IPS DF 4.7 (cell line): Measurements from ENCODE around the gene CENATAC.
A peak's percentile ranks its signal among the peaks of the same experiment; 100 is the strongest.
"Not testable (repeated sequence)": the region's sequence is repeated elsewhere in the genome, so short reads cannot be mapped to it uniquely, and the experiment has no call there.

ENCODE experiments used
- DNase-seq: peaks from one replicate; pipeline ENCODE4 v3.0.0-alpha.2; 2013; ENCODE audit warnings: low spot score; ENCODE audit errors: extremely low read depth

Gene CENATAC

GRCh38 chr11:118991486-118992038 lies 6.4 kb upstream of the CENATAC start:
- not testable (repeated sequence) for DNase-seq

DNA sequence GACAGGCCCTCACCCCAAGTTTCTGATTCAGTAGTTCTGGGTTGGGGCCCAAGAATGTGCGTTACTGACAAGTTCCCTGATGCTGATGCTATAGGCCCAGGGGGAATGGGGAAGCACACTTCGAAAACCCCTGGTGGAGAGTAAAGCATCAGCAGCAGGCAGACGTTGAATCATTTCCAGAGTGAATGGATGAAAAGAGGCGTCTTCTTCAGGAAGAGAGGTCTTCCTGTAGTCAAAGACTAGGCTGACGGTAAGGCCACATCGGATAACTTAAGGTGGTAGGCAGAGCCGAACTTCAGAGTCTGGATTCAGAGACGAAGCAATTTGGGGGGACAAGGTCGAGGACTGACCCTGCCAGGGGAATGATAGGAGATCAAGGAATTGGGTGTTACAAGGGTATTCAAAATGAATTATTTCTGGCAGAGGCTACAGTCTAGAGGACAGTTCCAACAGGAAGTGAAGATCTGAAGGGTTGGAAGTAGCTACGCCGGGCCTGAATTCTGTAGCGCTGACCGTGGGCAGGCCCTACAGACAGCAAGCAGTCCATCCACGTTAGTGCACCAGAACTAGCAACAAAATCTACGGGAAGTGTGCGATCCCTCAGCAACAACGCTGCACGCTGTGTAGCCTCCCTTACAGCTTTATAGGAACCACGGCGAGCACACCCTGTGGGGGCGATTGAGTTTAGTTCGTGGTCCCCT lies 862 bp upstream of the CENATAC start:
- no peak for DNase-seq

DNA sequence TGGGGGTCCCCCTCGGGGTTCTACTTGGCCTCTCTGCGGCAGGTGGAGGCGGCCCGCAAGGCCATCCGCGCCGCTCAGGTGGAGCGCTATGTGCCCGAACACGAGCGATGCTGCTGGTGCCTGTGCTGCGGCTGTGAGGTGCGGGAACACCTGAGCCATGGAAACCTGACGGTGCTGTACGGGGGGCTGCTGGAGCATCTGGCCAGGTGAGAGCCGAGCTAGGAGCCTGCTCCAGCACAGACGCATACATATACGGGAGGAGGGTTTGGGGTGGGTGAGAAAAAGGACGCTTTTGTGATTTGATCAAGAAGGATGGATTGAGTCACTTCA lies 415 bp downstream of the CENATAC start:
- DNase-seq, result no peak

GRCh38 chr11:118998822-118999221 lies 884 bp downstream of the CENATAC start:
- no peak for DNase-seq

- no peak for DNase-seq
These were observed 3.0 kb downstream of the CENATAC start for GRCh38 chr11:119000906-119001305.

DNA sequence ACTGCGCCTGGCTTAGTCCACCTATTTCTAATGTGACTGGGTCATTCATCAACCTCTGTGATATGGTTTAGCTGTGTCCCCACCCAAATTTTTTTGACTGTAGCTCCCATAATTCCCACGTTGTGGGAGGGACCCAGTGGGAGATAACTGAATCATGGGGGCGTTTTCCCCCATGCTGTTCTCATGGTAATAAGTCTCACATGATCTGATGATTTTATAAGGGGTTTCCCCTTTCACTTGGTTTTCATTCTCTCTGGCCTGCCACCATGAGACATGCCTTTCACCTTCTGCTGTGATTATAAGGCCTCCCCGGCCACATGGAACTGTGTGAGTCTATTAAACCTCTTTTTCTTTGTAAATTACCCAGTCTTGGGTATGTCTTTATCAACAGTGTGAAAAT lies 8.7 kb downstream of the CENATAC start:
- DNase-seq, result no peak

DNA sequence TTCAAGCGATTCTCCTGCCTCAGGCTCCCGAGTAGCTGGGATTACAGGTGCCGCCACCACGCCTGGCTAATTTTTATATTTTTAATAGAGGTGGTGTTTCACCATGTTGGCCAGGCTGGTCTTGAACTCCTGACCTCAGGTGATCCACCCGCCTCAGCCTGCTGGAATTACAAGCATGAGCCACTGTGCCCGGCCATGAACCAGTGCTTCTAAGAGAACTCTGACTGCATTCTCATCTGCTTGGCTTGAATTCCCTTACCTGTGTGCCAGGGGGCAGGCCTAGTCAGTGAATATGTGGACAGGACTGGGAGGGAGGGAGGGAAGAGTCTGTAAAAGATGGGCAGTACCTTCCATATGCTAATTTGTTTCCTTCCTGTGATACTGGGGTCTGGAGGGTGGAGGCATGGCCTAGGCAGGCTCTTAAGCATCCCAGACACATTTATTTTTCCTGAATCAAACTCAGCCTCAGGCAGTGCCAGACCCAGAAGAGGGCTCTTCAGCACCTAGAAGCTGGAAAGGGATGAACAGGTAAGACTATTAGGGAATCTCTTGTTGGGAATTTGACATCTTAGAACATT lies 13.6 kb downstream of the CENATAC start:
- DNase-seq, result no peak

GRCh38 chr11:119012629-119013170 lies 14.8 kb downstream of the CENATAC start:
- DNase-seq, result no peak

DNA sequence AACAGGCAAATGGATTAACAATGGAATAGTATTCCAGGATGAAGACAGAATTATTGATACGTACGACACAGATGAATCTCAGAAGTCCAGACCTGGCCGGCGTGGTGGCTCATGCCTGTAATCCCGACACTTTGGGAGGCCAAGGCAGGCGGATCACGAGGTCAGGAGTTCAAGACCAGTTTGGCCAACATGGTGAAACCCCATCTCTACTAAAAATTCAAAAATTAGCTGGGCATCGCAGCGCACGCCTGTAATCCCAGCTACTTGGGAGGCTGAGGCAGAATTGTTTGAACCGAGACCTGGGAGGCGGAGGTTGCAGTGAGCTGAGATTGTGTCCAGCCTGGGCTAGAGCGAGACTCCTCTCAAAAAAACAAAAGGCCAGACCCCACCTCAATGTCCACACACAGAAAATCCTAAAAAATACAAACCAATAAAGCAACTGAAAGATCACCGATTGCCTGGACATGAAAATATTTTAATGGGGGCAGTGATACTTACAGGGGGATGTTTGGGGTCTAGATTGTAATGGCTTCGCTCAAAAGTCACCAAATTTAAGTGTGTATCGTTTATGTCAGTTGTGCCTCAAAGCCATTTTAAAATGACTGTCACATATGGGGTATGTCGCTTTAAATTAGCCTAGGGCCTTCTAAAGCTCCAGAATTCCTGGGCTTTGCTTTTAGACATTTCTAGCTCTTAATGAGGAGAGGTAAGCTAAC lies 16.4 kb downstream of the CENATAC start:
- DNase-seq, result no peak

DNA sequence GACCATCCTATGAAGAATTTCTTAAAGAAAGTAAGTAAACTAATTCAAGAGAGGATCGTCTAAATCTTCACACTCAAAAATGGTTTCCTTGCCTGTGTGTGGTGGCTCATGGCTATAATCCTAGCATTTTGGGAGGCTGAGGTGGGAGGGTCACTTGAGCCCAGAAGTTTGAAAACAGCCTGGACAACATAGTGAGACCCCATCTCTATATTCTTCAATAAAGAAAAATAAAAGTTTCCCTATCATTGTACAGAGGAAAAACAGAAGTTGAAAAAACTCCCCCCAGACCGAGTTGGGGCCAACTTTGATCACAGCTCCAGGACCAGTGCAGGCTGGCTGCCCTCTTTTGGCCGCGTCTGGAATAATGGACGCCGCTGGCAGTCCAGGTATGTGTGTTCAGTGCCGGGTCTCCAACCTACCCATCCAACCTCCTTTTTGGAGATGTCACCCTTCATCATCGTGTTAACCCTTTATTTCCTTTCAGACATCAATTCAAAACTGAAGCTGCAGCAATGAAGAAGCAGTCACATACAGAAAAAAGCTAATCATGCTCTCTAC lies 17.2 kb downstream of the CENATAC start:
- DNase-seq, result no peak

DNA sequence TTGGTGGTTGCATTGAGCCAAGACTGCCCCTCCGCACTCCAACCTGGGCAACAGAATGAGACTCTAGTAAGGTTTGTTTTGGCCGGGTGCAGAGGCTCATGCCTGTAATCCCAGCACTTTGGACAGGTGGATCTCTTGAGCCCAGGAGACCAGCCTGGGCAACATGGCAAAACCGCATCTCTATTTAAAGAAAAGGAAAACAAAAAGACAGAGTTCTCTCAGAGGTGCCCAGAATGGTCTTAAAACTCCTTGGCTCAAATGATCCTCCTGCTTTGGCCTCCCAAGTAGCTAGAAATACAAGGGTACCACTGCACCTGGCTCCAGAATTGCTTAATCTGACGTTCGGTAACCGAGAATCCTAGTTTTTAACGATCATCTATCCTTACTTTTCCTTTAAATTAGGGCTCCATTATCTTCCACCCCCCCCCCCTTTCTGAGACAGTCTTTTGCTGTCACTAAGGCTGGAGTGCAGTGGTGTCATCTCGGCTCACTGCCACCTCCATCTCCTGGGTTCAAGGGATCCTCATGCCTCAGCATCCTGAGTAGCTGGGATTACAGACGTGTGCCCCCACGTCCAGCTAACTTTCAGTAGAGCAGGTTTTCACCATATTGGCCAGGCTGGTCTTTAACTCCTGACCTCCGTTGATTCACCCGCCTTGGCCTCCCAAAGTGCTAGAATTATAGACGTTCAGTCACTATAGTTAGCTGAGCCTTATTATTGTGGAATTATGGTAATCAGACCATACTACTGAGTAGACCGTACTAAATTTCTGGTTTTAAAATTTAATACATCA lies 18.5 kb downstream of the CENATAC start:
- DNase-seq, result no peak

DNA sequence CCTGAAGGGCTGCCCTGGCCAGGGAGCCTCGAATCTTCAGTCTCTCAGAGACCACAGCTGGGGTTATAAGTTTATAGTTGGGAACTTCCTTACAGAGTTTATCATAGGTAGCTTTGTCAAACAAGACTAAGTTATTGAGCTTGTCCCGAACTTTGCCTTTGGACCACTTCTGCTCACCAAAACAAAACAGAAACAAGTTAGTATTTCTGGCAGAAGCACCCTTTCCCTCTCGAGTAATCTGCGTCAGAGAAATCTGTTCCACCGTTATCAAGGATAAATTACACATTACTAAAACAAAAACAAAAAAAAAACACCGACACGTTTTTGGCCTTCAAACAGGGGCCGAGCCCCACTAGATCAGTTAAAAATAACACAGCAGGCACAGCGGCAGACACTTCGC lies 19.4 kb downstream of the CENATAC start:
- DNase-seq, result not testable (repeated sequence)

DNA sequence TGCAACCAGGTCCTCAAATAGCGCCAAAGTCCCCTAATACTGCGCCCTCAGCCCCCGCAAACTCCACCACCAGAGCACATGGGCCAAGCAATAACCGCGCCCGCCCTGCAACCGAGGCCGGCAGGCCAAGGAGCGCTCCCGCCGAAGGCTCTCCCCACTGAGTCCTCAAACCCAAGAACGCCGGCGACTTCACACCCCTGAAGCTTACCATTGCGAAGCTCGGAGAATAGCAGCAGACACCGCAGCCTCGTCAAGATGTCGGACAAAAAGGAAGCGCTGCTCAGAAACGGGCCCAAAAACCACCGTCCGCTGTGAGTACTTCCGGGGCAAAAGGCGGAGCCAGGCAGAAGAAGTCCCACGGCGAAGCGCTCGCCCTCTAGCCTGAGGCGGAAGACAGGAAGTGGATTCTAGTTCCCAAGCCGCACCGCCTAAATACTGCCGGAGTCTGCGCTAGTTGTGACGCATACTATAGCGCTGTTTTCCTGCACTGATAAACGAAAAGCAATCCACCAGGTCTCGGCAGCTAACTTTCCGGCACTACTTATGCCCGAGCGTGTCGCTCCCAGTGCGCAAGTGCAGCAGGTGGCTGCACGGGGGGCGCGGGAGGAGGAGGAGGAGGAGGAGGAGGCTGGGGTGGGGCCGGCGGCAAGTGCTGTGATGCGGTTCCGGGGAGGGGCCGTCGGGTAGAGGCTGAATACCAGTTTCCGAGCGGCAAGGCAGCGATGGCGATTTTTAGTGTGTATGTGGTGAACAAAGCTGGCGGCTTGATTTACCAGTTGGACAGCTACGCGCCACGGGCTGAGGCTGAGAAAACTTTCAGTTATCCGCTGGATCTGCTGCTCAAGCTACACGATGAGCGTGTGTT lies 20.4 kb downstream of the CENATAC start, which contains the start of the genes RPS25 and TRAPPC4:
Gene RPS25, minus strand, starts transcription at position 270 of the 865 bp plus-strand sequence. Its CDS starts 59 bp downstream, at position 211.
Gene TRAPPC4, plus strand, starts transcription at position 693 of the 865 bp plus-strand sequence. Its CDS starts 30 bp downstream, at position 723.
- peak; percentile 87 for DNase-seq

DNA sequence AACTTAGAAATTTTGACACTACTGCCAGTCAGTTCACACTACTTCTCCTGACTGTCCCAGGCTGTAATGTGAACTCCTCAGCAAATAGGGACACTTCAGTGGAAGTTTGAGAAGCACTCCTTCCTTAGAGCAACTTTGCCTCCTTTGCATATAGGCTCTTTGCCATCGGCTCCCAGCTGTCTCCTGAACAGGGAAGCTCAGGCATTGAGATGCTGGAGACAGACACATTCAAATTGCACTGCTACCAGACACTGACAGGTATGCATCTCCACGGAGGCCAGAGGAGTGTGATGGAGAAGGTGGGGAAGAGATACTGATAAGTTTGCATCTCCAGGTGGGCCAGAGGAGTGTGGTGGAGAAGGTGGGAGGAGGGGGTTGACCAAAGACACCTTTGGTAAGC lies 22.1 kb downstream of the CENATAC start:
- no peak for DNase-seq

GRCh38 chr11:119021631-119022030 lies 23.7 kb downstream of the CENATAC start:
- DNase-seq, result no peak

DNA sequence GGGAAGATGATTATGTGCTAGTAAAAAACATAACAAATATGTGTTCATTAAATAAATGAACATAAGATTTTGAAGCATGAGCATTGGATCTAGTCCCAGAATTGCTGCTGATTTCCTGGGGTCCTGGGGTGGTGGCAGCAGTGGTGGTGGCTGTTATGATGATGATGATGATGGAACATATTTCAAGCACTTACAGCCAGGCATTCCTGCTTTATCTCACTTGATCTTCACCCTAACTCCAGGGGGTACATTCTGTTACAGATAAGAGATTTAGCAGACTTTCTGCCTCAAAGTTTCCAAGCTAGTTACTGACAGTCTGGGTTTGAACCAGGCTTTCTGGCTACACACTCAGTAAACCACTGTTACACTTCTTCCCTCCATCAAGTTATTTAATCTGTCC lies 25.8 kb downstream of the CENATAC start:
- no peak for DNase-seq

DNA sequence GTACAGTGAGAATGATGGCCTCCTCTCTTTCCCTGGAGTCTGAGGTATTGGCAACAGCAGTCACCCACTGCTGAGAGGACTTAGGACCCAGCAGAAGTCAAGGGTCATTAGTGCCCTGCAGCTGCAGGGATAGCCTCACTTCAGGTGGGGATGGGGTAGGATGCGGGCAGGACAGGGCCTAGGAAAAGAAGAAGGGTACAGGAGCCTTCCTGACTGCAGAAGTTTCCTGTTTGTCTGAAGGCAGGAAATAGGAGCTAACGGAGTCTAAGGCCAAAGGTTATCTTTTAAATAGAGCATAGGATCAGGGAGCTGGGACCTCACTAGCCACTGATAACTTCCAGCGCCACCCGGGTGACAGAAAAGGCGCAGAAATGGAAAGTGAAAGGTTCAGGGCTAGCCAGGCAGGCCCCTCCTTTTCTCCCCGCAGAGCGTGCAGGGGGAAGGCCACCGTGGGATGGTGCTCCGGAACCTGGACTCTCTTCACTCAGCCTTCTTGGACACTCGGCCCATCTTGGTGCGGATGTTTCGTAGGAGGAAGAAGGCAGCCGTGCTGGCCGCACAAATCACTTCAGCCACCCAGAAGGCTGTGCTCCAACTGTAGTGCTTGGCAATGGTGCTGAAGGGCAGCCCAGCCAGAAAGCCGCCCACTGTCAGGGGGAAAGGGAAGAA lies 26.6 kb downstream of the CENATAC start:
- DNase-seq, result no peak

DNA sequence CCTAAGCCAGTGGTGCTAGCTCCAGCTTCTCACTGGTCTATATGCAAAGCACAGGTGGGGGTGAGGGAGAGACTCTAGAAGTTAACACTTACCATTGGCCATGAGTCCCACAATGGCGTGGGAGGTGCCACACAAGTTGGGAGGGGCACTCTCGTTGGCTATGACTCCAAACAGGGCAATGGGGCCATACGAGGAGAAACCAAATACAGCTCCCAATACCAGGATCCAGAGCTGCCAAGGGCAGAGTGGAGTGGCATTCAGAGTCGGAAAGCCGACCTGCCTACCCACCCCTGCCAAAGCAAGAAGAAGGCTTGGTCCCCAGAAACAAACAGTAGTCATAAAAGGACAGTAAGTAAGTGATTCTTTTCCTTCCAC lies 27.1 kb downstream of the CENATAC start:
- DNase-seq, result no peak

DNA sequence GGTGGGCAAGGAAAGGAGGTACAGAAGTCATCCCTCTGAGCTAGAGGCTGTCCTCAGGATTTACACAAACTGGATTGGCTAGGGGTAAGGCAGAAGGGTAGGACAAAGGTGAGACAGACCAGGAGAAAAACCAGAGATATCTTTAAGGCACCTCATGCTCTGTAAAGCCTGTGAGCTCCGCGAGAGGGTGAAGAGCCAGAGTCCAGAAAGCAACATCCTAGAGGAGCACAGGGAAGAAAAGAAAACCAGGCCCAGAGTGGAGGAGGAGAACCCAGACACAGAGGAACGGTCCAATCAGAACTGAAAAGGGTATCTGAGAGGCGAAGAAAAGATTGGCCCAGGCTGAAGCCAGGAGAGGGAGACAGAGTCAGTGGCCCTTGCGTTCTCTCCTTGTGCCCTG lies 27.6 kb downstream of the CENATAC start:
- no peak for DNase-seq
